Erythroblast (primary cell): ENCODE measurements around the gene FEN1.

ENCODE experiments used
- GATA1 ChIP-seq: IDR thresholded peaks from 2 replicates; pipeline ENCODE4 v1.6.1; 2011; ENCODE audit warnings: low read depth, mild to moderate bottlenecking, control low read depth, low read length, moderate library complexity
- POLR2A ChIP-seq: IDR thresholded peaks from 2 replicates; pipeline ENCODE4 v1.6.1; 2011; ENCODE audit warnings: mild to moderate bottlenecking, low read length

DNA sequence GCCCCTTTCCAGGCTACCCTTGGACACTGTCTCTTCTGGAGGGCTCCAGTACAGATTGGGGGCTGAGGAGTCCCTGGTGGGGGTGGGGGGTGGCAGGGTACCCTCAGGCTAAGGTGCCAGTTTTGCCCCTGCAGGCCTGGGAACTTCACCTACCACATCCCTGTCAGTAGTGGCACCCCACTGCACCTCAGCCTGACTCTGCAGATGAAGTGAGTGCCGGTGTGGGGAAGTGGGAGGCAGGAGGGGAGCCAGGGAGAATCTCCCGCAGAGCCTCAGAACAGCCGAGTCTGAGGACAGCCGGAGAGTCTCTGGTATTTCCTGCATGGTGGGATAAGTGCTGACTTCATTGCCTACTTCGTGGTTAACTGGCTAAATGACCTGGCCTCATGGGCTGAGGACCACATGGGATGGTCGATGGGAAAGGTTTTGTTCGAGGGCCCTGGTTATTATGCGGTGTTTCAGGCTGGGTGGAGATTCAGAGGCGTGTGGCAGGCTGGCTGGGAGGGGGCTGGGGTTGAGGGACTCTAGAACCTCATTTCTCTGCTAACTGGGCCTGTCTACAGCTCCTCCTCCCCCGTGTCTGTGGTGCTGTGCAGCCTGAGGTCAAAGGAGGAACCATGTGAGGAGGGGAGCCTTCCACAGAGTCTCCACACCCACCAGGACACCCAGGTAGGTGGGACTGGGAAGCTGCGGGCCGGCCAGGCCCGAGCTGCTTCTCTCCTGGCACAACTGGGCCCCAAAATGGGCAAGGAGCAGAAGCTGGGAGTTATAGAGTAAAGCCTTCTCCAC lies 8.8 kb upstream of the FEN1 start:
- TF ChIP-seq POLR2A (no peak), GATA1 (no peak)
